ENCODE measurements around the gene CDKN3.
"Not testable (repeated sequence)": the region's sequence is repeated elsewhere in the genome, so short reads cannot be mapped to it uniquely, and the experiment has no call there.

The CDKN3 gene

DNA sequence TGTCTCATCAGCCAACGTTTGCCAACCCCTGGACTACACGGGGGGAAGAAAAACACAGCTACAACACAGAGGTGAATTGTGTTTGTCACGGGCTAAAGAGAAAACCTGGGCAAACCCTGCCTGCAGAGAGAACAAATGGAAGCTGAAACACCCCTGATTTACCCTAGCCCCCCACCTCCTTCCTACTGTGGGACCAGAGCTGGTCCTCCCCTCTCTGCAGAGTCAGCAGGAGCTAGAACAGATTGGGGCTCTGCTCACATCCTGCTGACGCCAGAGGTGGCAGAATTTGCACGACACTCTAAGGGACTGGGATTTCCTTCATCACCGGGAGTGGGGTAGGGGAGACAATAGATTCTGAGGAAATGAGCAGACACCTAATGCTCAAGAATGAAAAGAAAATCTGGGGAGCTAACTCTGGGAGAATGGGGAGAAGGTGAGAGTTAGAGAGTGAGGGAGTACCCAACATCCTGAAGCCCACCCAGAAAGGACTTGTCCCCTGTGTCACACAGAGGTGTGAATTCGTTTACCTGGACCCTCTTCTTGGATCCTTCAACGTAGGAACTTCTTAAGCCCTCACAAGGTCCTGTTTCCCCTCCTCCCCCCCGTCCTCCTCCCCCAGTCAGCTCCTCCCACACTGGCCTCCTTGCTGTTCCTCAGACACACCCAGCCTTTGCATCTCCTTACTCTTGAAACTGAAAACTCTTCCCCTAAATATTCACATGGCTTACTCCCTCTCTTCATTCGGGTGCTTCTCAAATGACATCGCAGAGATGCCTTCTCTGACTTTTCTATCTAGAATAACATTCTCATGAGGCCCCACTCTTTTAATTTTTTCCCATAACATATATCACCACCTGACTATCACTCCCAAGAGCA is 26.2 kb upstream of the CDKN3 start:
- no peak for DNase-seq (ENCODE audit: low spot score)

DNA sequence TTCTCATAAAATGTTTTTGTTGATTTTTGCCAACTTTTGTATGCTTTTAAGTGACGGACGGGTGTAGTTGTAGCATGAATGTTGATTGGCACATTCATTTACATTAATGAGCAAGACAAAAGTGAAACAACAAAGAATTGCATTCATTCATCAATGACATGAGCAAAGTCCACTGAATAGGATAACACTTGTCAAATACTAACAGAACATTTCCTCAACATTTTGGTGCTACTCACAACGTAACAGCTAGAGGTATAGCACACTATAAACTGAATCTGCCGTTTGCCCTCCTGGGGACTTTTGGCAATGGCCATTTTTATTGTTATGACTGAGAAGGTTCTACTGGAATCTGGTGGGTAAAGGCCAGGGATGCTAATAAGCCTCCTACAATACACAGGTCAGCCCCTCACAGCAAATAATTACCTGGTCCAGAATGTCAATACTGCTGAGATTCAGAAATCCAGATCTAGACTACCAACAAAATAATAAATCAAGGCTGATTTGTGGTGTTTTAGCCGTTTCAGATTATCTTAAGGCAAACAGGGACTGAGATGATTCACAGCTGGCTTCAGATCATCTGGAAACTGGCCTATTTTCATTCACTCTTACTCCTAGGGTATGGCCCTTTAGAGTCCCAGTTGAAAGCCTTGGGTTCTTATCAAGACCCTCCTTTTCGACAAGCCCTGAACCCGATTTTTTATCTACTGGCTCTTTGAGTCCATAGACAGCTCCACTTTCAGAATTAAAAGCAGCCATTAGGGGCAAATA is 22.5 kb upstream of the CDKN3 start:
- no peak for DNase-seq (ENCODE audit: low spot score)

DNA sequence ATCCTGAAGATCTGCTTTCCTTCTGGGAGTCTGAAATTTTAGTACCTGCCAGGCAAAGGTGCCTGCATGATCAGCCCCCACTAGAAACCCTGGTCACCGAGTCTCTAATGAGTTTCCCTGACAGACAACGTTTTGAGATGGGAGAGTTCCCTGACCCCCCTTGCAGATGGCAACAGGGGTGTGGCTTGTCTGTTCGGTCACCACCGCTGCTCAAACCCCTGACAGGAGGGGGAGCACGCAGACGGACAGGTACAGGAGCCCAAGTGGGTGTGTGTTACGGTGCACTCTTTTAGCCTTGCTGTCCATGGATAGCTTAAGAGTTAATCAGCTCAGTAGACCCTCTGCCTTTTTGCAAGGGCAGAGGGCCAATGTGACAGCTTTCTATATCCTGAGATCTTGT is 19.3 kb upstream of the CDKN3 start:
- no peak for DNase-seq (ENCODE audit: low spot score)

DNA sequence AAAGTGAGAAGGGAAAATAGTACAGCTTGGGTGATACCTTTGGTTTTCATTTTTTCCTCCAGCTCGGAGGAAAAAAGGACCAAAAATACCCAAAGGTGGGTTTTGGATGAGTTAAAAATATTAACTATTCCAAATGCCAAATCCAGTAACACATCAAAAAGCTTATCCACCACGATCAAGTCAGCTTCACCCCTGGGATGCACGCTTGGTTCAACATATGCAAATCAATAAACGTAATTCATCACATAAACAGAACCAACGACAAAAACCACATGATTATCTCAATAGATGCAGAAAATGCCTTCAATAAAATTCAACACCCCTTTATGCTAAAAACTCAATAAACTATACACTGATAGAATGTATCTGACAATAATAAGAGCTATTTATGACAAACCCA is 17.9 kb upstream of the CDKN3 start:
- not testable (repeated sequence) for DNase-seq (ENCODE audit: low spot score)

DNA sequence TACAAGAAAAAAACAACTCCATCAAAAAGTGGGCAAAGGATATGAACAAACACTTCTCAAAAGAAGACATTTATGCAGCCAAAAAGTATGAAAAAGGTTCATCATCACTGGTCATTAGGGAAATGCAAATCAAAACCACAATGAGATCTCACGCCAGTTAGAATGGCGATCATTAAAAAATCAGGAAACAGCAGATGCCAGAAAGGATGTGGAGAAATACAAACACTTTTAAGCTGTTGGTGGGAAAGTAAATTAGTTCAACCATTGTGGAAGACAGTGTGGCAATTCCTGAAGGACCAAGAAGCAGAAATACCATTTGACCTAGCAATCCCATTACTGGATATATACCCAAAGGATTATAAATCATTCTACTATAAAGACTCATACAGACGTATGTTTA is 16.2 kb upstream of the CDKN3 start:
- DNase-seq (ENCODE audit: low spot score): not testable (repeated sequence)

DNA sequence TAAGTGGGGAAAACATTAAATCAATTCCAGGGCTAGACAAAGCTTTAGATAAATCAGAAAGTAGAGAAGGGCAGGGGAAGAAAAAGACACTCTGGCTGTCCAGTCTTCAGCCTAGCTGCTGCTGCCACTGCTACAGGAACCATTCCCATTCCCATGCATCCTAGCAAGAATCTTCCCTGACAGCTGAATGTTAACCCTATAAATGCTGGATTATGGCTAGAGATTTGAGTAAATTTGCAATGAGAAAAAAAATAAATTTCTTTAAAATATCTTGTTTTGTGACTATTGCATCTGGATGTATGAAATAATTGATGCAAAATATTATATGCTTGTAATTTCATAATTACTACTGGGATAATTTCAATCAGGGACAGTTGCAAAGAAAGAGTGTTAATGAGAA is 15.0 kb upstream of the CDKN3 start:
- no peak for DNase-seq (ENCODE audit: low spot score)

DNA sequence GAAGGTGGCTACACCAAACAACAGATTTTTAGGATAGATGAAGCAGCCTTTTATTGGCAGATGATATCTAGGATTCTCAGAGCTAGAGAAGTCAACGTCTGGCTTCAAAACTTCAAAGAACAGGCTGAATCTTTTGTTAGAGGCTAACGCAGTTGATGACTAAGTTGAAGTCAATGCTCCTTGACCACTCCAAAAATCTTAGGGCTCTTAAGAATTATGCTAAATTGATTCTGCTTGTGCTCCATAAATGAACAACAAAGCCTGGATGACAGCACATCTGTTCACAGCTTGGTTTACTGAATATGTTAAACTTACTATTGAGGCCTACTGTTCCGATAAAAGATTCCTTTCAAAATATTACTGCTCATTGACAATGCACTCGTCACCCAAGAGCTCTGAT is 13.0 kb upstream of the CDKN3 start:
- DNase-seq (ENCODE audit: low spot score): no peak

DNA sequence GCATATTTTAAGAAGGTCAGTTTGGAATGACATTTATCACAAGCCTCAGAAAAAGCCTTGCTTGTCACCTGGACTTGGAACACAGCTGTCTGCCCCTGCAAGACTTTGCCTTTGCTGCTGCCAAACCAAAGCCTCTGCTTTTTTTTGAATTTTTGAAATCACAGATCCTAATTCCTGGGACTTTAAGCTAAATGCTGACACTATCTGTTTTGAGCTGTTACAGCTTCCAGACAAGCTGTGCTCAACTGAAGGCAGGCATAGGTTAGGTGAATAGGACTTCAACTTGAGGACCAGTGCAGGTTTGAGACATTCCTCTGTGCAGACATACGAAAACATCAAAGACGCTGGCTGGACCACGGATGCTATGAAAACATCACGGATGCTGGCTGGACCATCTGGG is 11.3 kb upstream of the CDKN3 start:
- DNase-seq (ENCODE audit: low spot score): no peak

DNA sequence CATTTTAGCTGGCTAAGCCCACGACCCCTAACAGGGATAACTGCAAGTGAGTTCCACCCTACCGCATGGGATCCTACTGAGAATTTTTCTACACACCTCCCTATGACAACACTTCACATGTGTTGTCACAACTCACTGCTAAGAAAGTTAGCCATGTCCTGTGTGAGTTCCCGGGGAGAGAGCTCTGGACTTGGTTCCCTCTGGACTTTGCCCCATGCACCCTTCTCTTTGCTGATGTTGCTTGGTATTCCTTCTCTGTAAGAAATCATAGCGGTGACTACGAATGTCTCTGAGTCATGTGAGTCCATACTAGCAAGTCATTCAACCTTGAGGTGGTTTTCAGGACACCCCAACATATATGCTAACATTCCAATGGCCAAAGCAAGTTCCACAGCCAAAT is 9.5 kb upstream of the CDKN3 start:
- no peak for DNase-seq (ENCODE audit: low spot score)

DNA sequence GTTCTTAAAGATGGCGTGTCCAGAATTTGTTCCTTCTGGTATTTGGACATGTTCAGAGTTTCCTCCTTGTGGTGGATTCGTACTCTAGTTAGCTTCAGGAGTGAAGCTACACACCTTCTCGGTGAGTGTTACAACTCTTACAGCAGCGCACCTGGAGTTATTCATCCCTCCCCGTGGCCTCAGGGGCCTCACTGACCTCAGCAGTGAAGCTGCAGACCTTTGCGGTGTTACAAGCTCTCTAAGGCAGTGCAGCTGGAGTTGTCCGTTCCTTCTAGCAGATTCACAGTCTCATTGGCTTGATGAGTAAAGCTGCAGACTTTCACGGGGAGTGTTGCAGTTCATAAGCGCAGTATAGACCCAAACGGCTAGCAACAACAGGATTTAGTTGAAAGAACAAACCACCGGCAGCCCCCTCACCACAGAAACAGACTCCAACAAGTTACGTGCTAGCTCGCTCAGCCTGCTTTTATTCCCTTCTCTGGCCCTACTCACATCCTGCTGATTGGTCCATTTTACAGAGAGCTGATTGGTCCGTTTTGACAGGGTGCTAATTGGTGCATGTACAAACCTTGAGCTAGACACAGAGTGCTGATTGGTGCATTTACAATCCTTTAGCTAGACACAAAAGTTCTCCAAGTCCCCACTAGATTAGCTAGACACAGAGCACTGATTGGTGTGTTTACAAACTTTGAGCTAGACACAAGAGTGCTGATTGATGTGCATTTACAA is 4.5 kb upstream of the CDKN3 start:
- DNase-seq (ENCODE audit: low spot score): no peak

DNA sequence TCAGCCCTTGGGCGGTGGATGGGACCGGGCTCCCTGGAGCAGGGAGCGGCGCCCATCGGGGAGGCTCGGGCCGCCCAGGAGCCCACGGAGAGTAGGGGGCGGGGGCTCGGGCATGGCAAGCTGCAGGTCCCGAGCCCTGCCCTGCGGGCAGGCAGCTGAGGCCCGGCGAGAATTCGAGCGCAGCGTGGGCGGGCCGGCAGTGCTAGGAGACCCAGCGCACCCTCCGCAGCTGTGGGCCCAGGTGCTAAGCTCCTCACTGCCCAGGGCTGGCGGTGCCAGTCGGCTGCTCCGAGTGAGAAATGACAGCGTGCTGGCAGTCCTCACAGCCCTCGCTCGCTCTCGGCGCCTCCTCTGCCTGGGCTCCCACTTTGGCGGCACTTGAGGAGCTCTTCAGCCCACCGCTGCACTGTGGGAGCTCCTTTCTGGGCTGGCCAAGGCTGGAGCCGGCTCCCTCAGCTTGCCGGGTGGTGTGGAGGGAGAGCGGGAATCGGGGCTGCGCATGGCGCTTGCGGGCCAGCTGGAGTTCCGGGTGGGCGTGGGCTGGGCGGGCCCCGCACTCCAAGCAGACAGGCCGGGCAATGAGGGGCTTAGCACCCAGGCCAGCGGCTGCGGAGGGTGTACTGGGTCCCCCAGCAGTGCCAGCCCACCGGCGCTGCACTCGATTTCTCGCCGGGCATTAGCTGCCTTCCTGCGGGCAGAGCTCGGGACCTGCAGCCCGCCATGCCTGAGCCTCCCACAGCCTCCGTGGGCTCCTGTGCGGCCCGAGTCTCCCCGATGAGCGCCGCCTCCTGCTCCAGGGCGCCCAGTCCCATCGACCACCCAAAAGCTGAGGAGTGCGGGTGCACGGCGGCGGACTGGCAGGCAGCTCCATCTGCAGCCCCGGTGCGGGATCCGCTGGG is 3.6 kb upstream of the CDKN3 start:
- not testable (repeated sequence) for DNase-seq (ENCODE audit: low spot score)

DNA sequence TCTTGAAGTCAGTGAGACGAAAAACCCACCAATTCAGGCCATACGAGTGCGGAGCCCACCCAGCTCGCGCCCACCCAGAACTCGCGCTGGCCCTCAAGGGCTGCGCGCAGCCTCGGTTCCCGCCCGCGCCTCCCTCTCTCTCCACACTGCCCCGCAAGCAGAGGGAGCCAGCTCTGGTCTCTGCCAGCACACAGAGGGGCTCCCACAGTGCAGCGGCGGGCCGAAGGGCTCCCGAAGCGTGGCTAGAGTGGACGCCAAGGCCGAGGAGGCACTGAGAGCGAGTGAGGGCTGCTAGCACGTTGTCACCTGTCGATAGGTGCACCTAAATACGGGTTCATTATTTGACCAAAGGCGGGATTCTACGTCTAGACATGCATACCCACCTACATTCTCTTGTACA is 2.2 kb upstream of the CDKN3 start:
- no peak for DNase-seq (ENCODE audit: low spot score)

DNA sequence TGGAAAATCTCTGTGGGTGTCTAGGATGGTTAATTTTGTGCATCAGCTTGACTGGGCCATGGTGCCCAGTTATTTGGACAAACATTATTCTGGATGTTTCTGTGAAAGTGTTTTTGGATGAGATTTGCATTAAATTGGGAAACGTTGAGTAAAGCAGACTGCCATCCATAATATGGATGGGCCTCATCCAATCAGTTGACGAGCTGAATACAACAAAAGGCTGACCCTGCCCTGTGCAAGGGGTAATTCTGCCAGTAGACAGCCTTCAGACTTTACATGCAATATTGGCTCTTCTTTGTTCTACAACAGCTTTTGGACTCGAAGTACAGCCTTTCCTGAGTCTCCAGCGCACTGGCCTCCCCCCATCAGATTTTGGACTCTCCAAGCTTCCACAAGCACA is 1.5 kb upstream of the CDKN3 start:
- DNase-seq (ENCODE audit: low spot score): no peak

DNA sequence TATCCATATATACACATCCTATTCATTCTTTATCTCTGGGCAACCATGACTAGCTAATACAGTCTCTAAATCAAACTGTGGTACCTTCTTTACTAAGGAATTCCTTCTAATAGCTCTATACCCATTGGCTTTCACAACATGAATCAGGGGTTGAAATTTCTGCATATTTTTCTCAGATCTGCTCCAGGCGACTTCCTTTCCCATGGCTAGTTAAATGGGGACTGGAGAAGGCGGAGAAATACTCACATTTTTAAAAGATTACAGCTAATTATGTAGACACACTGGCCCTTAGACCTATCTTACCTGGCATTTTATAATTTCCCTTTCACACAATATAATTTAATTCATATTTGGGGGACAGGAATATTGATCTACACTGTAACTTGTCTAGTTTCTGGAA is 1.1 kb upstream of the CDKN3 start:
- DNase-seq (ENCODE audit: low spot score): no peak

DNA sequence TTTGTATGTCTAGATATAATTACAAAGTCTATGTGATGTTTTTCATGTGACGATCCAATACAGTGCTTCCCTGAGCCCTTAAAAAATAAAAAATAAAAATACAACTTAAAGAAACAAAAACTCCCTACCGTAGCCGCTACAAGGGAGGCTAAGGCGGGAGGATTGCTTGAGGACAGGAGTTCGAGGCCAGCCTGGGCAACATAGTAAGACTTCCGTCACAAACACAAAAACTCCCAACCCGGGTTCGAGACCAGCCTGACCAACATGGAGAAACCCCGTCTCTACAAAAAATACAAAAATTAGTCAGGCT is 669 bp upstream of the CDKN3 start:
- no peak for DNase-seq (ENCODE audit: low spot score)

DNA sequence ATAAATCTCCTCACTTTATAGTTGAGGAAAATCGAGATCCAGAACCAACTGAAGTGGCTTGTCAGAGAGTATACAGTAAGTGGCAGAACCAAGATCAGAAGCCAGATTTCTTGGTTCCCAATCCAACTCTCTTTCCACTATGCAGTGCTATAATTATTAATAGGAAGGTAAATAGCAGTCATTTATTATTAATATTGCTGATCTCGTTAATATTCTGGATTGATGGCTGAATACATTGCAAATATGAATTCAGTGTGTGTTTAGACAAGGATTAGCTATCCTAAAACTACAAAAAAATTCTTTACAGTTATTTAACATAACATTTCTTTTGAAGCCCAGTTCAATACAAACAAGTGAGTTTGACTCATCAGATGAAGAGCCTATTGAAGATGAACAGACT is 2.8 kb downstream of the CDKN3 start:
- no peak for DNase-seq (ENCODE audit: low spot score)

DNA sequence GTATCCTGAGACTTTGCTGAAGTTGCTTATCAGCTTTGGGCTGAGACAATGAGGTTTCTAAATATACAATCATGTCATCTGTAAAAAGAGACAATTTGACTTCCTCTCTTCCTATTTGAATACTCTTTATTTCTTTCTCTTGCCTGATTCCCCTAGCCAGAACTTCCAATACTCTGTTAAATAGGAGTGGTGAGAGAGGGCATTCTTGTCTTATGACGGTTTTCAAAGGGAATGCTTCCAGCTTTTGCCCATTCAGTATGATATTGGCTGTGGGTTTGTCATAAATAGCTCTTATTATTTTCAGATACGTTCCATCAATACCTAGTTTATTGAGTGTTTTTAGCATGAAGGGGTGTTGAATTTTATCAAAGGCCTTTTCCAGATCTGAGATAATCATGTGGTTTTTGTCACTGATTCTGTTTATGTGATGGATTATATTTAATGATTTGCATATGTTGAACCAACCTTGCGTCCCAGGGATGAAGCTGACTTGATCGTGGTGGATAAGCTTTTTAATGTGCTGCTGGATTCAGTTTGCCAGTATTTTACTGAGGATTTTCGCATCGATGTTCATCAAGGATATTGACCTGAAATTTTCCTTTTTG is 6.7 kb downstream of the CDKN3 start:
- DNase-seq (ENCODE audit: low spot score): not testable (repeated sequence)

DNA sequence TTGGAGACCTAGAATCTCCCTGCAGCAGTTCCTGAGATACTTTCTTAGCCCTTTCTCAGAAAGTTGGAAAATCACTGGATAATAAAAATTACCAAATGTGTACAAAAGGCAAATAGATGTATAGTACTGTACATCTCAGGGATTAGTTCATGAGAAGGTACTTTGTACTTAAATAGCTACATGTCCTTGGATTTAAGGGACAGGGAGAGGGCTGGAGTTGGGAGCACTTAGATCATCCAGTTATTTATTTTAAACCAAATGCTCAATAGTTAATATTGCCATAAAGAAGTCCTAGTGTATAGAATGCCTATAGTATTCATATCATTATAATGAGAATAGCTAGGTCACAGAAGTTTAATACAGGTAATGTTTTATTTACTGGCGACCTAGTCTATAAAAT is 13.4 kb downstream of the CDKN3 start:
- DNase-seq (ENCODE audit: low spot score): no peak

DNA sequence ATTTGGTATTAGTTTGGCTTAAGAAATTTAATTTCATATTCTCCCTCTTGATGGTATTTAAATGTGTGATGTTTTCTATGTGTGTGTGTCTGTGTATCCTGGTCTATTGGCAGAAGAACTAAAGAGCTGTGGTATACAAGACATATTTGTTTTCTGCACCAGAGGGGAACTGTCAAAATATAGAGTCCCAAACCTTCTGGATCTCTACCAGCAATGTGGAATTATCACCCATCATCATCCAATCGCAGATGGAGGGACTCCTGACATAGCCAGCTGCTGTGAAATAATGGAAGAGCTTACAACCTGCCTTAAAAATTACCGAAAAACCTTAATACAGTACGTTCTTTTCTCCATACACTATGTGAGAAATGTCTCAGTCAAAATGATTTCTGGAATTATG is 14.6 kb downstream of the CDKN3 start:
- DNase-seq (ENCODE audit: low spot score): no peak

DNA sequence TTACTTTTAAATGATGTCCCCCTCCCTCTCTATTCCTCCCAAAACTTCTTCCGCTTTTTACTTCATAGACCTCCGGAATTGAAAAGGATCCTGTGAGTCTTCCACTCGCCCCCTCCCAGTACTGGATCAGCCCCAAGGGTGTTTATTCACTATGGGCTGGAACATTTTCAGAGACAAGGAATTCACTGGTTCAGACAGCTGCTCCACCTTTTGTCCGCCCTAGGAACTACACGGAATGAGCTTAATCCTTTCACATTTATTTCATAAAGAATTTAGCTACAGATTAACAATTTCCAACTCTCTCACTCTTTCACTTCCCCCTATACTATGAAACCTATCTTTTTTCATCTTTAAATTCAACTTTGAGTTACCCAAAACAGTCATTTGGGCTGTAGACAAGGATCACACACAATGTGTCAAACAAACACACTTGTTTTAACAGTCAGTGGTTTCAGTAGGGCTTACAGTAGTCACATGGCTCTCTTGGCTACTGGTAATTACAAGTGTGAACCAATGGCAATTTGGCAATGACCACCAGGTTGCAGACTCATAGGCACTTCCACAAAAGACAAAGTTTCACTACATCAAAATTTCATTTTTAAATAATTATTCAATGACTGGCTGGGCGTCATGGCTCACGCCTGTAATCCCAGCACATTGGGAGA is 23.8 kb downstream of the CDKN3 start:
- no peak for DNase-seq (ENCODE audit: low spot score)

DNA sequence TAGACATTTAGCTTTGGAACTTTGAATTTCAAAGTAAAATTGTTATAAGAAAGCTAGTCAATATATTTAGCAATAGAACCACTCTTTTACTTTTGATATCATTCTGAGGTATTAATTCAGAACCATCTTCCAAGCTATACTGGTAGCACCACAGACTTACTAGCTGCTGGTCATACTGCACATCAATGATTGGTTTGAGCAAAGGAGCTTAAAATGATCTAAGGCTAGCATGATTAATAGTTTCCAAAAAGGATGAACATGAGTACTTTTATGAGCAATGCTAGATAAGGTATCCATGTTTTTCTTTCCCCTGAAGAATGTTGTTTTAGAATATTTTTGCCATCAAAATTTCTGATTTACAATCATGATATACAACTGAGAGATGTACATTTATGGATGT is 27.2 kb downstream of the CDKN3 start:
- no peak for DNase-seq (ENCODE audit: low spot score)

Data from HuH-7.5 (cell line).